ENCODE results near the gene TUBB.

Gene TUBB

GRCh38 chr6:30719791-30720737 lies at the start of gene TUBB:
Gene TUBB, plus strand, starts transcription at chr6:30720352. Its CDS starts 155 bp downstream, at chr6:30720507.
- peak; percentile 97 for DNase-seq

- no peak for DNase-seq
These were observed 49.2 kb upstream of the TUBB start for GRCh38 chr6:30670760-30671527.

- peak; percentile 88 for DNase-seq
These were observed 47.5 kb upstream of the TUBB start, which contains the start of gene DHX16 for GRCh38 chr6:30672445-30673253. Gene DHX16, minus strand, starts transcription at chr6:30673006. Its CDS starts 165 bp downstream, at chr6:30672841.

GRCh38 chr6:30676660-30677285 lies 43.4 kb upstream of the TUBB start:
- DNase-seq = no peak

- DNase-seq = peak; percentile 83
These were observed 41.0 kb upstream of the TUBB start for GRCh38 chr6:30678964-30679726.

GRCh38 chr6:30679765-30680535 lies 40.2 kb upstream of the TUBB start:
- DNase-seq = no peak

GRCh38 chr6:30681766-30682142 lies 38.4 kb upstream of the TUBB start:
- DNase-seq = no peak

- peak; percentile 99 for DNase-seq
These were observed 37.7 kb upstream of the TUBB start for GRCh38 chr6:30682143-30683117.

GRCh38 chr6:30683183-30683979 lies 36.8 kb upstream of the TUBB start:
- DNase-seq = no peak

- DNase-seq = no peak
These were observed 36.2 kb upstream of the TUBB start for GRCh38 chr6:30683980-30684338.

- DNase-seq = peak; percentile 79
These were observed 35.6 kb upstream of the TUBB start for GRCh38 chr6:30684386-30685156.

- DNase-seq = no peak
These were observed 34.8 kb upstream of the TUBB start for GRCh38 chr6:30685157-30686008.

GRCh38 chr6:30686009-30686907 lies 33.9 kb upstream of the TUBB start, which contains the start of gene PPP1R18:
Gene PPP1R18, minus strand, starts transcription at chr6:30686645. Its CDS starts 627 bp downstream, at chr6:30686018.
- DNase-seq = peak; percentile 62

GRCh38 chr6:30686908-30687658 lies 33.1 kb upstream of the TUBB start:
- DNase-seq = peak; percentile 89

All from GDM1 (cell line).